GM10248 (cell line): ENCODE results near the gene F7.

Source experiments
- CTCF ChIA-PET: fragments of 300-600 bp; sonication (Branson Sonifier 250); formaldehyde crosslinking; extraction: SDS; loops from one replicate; lab custom pipeline; 2021; ENCODE audit warnings: antibody characterized with exemption; lab: Yijun Ruan, JAX
- POLR2A ChIA-PET: fragments of 350-650 bp; sonication (Branson Sonifier 250); formaldehyde crosslinking; extraction: SDS; loops from one replicate; lab custom pipeline; 2020; ENCODE audit warnings: antibody characterized with exemption; lab: Yijun Ruan, JAX
- DNase-seq: peaks from one replicate; pipeline ENCODE4 v3.0.0; 2012; ENCODE audit errors: extremely low spot score
- TF ChIP-seq, protein P1 (sequence below): IDR thresholded peaks from 2 replicates; pipeline ENCODE4 v1.5.1; 2012; ENCODE audit warnings: mild to moderate bottlenecking, low read depth; ENCODE audit errors: extremely low read depth, missing control alignments, control extremely low read depth

F7 gene

DNA sequence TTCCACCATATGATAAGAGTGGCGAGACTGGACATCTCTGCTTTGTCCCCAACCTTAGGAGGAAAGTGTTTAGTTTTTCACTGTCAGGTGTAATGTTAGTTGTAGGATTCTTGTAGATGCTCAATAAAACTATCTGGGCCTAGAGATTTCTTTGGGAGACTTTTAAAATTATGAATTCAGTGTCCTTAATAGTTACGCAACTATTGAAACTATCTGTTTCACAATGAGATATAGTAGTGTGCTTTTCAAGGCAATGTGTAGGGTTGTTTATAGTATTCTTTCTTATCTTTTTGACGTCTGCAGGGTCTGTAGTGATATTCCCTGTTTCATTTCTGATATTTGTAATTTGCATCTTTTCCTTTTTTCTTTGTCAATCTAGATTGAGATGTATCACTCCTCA, 33.2 kb upstream of the F7 start:
- TF ChIP-seq, protein P1, sequence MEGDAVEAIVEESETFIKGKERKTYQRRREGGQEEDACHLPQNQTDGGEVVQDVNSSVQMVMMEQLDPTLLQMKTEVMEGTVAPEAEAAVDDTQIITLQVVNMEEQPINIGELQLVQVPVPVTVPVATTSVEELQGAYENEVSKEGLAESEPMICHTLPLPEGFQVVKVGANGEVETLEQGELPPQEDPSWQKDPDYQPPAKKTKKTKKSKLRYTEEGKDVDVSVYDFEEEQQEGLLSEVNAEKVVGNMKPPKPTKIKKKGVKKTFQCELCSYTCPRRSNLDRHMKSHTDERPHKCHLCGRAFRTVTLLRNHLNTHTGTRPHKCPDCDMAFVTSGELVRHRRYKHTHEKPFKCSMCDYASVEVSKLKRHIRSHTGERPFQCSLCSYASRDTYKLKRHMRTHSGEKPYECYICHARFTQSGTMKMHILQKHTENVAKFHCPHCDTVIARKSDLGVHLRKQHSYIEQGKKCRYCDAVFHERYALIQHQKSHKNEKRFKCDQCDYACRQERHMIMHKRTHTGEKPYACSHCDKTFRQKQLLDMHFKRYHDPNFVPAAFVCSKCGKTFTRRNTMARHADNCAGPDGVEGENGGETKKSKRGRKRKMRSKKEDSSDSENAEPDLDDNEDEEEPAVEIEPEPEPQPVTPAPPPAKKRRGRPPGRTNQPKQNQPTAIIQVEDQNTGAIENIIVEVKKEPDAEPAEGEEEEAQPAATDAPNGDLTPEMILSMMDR = no peak
- ChIA-PET CTCF (no interaction called here), POLR2A (no interaction called here)
- DNase-seq = no peak

DNA sequence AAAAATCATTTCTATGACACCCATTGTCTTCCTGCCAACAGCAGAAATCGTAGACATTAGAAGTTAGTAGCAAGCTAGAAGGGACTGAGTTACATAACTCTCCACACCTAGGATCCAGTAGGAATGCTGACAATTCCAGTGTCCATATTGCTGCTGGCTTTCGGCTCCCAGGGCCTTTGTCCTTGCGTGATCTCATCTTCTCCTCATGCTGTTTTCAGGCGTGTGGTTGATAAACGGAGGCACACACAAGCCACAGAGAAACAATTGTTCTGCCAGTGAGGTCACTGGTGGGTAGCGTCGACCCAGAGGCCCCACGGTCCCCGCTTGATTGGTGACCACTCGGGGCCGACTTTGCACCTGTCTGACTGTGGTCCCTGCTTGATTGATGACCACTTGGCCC, 31.6 kb upstream of the F7 start:
- TF ChIP-seq, protein P1 = no peak
- DNase-seq = no peak
- ChIA-PET POLR2A (no interaction called here), CTCF (no interaction called here)

DNA sequence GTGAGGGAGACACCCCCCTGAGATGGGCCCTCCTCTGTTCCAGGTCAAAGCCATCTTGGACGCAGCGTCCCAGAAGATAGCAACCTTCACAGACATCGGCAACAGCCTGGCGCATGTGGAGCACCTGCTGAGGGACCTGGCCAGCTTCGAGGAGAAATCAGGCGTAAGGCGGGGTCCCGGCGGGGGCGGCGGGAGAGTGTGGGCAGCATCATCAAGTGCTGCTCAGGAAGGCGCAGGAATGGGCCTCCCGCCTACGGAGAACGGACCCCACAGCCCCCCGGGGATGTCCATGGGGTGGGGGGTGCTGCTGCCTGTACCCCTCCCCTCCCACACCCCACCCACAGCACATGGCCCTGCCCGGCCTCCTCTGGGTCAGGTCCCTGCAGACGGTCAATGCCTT, 31.2 kb upstream of the F7 start:
- ChIA-PET POLR2A (no interaction called here), CTCF (no interaction called here)
- DNase-seq = no peak
- TF ChIP-seq, protein P1 = no peak

DNA sequence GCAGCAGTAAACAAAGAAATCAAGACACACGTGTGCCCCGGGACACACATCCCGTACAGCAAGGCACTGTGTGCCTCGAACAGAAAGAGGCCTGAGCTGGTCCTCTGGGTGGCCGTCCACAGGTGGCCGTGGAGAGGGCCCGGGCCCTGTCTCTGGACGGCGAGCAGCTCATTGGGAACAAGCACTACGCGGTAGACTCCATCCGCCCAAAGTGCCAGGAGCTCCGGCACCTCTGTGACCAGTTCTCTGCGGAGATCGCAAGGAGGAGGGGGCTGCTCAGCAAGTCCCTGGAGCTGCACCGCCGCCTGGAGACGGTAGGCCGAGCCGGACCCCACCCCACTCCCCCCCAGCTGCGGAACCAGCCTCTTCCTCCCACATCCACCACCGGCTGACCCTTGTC, 30.7 kb upstream of the F7 start:
- no peak for DNase-seq
- TF ChIP-seq, protein P1 = no peak
- ChIA-PET POLR2A (no interaction called here), CTCF (no interaction called here)

DNA sequence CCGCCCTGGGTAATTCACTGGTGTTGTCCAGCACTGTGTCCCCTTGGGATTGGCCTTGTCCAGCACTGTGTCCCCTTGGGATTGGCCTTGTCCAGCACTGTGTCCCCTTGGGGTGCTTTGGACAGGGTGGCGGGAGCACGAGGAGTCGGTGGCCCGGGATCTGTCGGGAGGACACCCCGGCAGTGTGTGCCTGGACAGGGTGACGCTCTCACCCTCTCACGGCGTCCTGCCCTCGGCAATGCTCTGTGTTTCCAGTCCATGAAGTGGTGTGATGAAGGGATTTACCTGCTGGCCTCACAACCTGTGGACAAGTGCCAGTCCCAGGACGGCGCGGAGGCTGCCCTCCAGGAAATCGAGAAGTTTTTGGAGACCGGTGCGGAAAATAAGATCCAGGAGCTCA, 29.9 kb upstream of the F7 start:
- DNase-seq = no peak
- CTCF ChIA-PET = no interaction called here
- POLR2A ChIA-PET = no interaction called here
- TF ChIP-seq, protein P1 = no peak

DNA sequence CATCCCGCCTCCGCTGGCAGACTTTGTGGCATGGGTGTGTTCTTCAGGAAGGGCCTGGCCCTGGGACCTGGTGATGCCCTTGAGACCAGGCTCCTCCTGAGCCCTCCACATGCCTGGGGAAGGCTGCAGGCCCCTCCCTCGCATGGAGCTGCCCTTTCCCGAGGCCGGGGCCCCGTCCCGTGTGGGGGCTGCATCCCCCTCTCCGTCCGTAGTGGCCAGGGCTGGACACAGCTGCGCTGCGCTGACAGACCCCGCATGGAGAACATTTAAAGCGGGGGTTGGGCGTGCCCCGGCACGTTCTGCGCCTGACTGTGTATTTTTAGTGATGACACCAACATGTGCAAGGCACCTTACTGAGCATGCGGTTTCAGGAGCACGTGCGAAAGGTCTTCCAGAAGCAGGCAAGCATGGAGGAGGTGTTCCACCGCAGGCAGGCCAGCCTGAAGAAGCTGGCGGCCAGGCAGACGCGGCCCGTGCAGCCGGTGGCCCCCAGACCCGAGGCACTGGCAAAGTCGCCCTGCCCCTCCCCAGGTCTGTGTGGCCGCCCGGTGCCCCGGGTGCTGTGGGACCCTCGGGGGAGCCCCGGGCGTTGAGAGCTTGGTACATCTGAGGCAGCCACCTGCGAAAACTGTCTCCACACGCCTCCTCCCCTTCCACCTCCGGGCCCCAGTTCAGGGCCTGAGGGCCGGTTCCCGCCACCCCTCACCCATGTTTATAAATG, 28.8 kb upstream of the F7 start:
- ChIA-PET CTCF (no interaction called here), POLR2A (no interaction called here)
- TF ChIP-seq, protein P1 = no peak
- DNase-seq = no peak
